ENCODE measurements around the gene POMP. TPM values are rescaled to one million over a fixed set of nuclear protein-coding genes. Genes with fewer than 3 reads are reported as not detected.
"Not testable (repeated sequence)": the region's sequence is repeated elsewhere in the genome, so short reads cannot be mapped to it uniquely, and the experiment has no call there.

Gene POMP
- total RNA-seq, 1 experiment from 2014 or later, result 92.0 TPM

DNA sequence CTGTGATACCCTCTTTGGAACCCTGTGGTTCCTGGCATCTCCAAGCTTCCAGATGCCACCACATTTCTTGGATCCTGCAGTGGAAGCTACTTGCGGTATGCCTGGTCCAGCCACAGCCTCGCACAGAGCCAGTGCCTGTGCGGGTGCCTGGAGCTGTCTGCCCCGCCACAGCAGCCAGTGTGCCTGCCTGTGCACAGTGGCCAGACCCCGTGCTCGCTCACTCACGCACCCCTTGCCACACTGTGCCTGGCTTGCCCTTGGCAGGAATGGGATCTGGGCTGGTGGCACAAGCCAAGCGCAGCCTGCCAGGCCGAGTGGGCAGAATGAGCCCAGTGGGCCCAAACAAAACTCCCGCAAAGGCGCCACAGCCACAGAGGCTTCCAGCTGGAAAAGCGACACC, 26.2 kb downstream of the POMP start:
- CTCF ChIA-PET, result no interaction called here
- no peaks in the 10 kb centered on the region for H3K4me1 ChIP-seq (ENCODE audit: control insufficient read depth, insufficient read depth, low read length)
- no peak overlapping the region for H3K4me3 ChIP-seq (ENCODE audit: low read depth in 2 of 2, low read length in 2 of 2)
- DNase-seq (ENCODE audit: low read depth, low spot score) (no peak), ATAC-seq (no peak)
- POLR2A ChIA-PET, result no interaction called here
- in situ Hi-C loops (cut with HindIII; ENCODE audit: low pct_unique_long_range_greater_than_20kb, low sequenced_read_pairs), result no loop called here
- BruUV-seq (replicated peaks), result no TSS peak
- H3K27ac ChIP-seq (ENCODE audit: low read length), result no peak overlapping the region
- TF ChIP-seq, protein P1, sequence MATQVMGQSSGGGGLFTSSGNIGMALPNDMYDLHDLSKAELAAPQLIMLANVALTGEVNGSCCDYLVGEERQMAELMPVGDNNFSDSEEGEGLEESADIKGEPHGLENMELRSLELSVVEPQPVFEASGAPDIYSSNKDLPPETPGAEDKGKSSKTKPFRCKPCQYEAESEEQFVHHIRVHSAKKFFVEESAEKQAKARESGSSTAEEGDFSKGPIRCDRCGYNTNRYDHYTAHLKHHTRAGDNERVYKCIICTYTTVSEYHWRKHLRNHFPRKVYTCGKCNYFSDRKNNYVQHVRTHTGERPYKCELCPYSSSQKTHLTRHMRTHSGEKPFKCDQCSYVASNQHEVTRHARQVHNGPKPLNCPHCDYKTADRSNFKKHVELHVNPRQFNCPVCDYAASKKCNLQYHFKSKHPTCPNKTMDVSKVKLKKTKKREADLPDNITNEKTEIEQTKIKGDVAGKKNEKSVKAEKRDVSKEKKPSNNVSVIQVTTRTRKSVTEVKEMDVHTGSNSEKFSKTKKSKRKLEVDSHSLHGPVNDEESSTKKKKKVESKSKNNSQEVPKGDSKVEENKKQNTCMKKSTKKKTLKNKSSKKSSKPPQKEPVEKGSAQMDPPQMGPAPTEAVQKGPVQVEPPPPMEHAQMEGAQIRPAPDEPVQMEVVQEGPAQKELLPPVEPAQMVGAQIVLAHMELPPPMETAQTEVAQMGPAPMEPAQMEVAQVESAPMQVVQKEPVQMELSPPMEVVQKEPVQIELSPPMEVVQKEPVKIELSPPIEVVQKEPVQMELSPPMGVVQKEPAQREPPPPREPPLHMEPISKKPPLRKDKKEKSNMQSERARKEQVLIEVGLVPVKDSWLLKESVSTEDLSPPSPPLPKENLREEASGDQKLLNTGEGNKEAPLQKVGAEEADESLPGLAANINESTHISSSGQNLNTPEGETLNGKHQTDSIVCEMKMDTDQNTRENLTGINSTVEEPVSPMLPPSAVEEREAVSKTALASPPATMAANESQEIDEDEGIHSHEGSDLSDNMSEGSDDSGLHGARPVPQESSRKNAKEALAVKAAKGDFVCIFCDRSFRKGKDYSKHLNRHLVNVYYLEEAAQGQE (IDR thresholded peaks at IDR 0.05; ENCODE audit: insufficient read depth in 1 of 2, low read depth in 2 of 2, low read length in 1 of 2), result no peak
- no peak for TF ChIP-seq POLR2AphosphoS5 (IDR thresholded peaks at IDR 0.05; ENCODE audit: low read depth, low read length)
- TF ChIP-seq TCF7L2 (IDR thresholded peaks at IDR 0.05; ENCODE audit: low read depth, low read length), result no peak
- TF ChIP-seq, protein P2, sequence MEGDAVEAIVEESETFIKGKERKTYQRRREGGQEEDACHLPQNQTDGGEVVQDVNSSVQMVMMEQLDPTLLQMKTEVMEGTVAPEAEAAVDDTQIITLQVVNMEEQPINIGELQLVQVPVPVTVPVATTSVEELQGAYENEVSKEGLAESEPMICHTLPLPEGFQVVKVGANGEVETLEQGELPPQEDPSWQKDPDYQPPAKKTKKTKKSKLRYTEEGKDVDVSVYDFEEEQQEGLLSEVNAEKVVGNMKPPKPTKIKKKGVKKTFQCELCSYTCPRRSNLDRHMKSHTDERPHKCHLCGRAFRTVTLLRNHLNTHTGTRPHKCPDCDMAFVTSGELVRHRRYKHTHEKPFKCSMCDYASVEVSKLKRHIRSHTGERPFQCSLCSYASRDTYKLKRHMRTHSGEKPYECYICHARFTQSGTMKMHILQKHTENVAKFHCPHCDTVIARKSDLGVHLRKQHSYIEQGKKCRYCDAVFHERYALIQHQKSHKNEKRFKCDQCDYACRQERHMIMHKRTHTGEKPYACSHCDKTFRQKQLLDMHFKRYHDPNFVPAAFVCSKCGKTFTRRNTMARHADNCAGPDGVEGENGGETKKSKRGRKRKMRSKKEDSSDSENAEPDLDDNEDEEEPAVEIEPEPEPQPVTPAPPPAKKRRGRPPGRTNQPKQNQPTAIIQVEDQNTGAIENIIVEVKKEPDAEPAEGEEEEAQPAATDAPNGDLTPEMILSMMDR (IDR thresholded peaks at IDR 0.05), result no peak
- no peak for TF ChIP-seq SIN3A (IDR thresholded peaks at IDR 0.05; ENCODE audit: borderline replicate concordance, insufficient read depth, low read depth, low read length)
- no peaks in the 10 kb centered on the region for H3K9me3 ChIP-seq (ENCODE audit: control insufficient read depth, insufficient read depth, low read depth, low read length)
- intact Hi-C loops (cut with micrococcal nuclease; ENCODE audit: unreplicated experiment), result no loop called here
- no peaks in the 10 kb centered on the region for H3K27me3 ChIP-seq (ENCODE audit: control insufficient read depth, insufficient read depth, low read length)
- no peaks in the 10 kb centered on the region for H3K36me3 ChIP-seq (ENCODE audit: control insufficient read depth, insufficient read depth, low read length)

DNA sequence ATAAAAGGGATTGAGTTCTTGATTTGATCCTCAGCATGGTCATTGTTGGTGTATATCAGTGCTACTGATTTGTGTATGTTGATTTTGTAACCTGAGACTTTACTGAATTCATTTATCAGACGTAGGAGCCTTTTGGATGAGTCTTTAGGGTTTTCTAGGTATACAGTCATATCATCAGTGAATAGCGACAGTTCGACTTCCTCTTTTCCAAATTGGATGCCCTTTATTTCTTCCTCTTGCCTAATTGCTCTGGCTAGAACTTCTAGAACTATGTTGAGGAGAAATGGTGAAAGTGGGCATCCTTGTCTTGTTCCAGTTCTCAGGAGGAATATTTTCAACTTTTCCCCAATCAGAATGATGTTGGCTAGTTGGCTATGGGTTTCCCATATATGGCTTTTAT, 27.0 kb downstream of the POMP start:
- ChIA-PET CTCF (no interaction called here), POLR2A (no interaction called here)
- TF ChIP-seq, protein P2 (IDR thresholded peaks at IDR 0.05), result no peak
- TF ChIP-seq POLR2AphosphoS5 (IDR thresholded peaks at IDR 0.05; ENCODE audit: low read depth, low read length), result no peak
- TF ChIP-seq, protein P1 (IDR thresholded peaks at IDR 0.05; ENCODE audit: insufficient read depth in 1 of 2, low read depth in 2 of 2, low read length in 1 of 2), result no peak
- no peak for TF ChIP-seq SIN3A (IDR thresholded peaks at IDR 0.05; ENCODE audit: borderline replicate concordance, insufficient read depth, low read depth, low read length)
- TF ChIP-seq TCF7L2 (IDR thresholded peaks at IDR 0.05; ENCODE audit: low read depth, low read length), result no peak
- Histone ChIP-seq H3K36me3 (ENCODE audit: control insufficient read depth, insufficient read depth, low read length) (no peaks in the 10 kb centered on the region), H3K27ac (ENCODE audit: low read length) (no peak overlapping the region), H3K4me1 (ENCODE audit: control insufficient read depth, insufficient read depth, low read length) (no peaks in the 10 kb centered on the region), H3K9me3 (ENCODE audit: control insufficient read depth, insufficient read depth, low read depth, low read length) (no peaks in the 10 kb centered on the region), H3K27me3 (ENCODE audit: control insufficient read depth, insufficient read depth, low read length) (no peaks in the 10 kb centered on the region), H3K4me3 (ENCODE audit: low read depth in 2 of 2, low read length in 2 of 2) (no peak overlapping the region)
- intact Hi-C loops (cut with micrococcal nuclease; ENCODE audit: unreplicated experiment), result no loop called here
- BruUV-seq (replicated peaks), result no TSS peak
- in situ Hi-C loops (cut with HindIII; ENCODE audit: low pct_unique_long_range_greater_than_20kb, low sequenced_read_pairs), result no loop called here
- DNase-seq (ENCODE audit: low read depth, low spot score) (no peak), ATAC-seq (no peak)

DNA sequence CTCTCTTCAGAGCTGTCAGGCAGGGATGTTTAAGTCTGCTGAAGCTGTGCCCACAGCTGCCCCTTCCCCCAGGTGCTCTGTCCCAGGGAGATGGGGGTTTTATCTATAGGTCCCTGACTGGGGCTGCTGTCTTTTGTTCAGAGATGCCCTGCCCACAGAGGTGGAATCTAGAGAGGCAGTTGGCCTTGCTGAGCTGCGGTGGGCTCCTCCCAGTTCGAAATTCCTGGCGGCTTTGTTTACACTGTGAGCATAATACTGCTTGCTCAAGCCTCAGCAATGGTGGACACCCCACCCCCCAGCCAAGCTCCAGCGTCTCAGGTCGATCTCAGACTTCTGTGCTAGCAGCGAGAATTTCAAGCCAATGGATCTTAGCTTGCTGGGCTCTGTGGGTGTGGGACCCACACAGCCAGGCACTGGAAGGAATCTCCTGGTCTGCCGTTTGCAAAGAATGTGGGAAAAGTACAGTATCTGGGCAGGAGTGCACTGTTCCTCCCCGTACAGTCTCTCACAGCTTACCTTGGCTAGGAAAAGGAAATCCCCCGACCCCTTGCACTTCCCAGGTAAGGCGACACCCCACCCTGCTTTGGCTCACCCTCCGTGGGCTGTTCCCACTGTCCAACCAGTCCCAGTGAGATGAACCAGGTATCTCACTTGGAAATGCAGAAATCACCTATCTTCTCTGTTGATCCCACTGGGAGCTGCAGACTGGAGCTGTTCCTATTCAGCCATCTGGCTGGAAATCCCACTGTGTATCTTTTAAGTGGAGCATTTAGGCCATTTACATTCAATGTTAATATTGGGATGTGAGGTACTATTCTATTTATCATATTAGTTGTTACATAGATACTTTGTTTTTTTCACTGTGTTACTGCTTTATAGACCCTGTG, 34.9 kb downstream of the POMP start:
- peak overlapping the region; percentile 9 to 23; a peak in 2 of 4 replicates for H3K4me3 ChIP-seq (ENCODE audit: low read depth in 2 of 2, low read length in 2 of 2)
- H3K27me3 ChIP-seq (ENCODE audit: control insufficient read depth, insufficient read depth, low read length); H3K36me3 ChIP-seq (ENCODE audit: control insufficient read depth, insufficient read depth, low read length); POLR2A ChIA-PET; DNase-seq (ENCODE audit: low read depth, low spot score); H3K27ac ChIP-seq (ENCODE audit: low read length); ATAC-seq; H3K9me3 ChIP-seq (ENCODE audit: control insufficient read depth, insufficient read depth, low read depth, low read length); BruUV-seq (replicated peaks); in situ Hi-C loops (cut with HindIII; ENCODE audit: low pct_unique_long_range_greater_than_20kb, low sequenced_read_pairs); H3K4me1 ChIP-seq (ENCODE audit: control insufficient read depth, insufficient read depth, low read length); CTCF ChIA-PET; intact Hi-C loops (cut with micrococcal nuclease; ENCODE audit: unreplicated experiment): not testable (repeated sequence)

Measured in Panc1 (cell line).